Measurements from ENCODE around the gene IFFO2. TPM values are rescaled to one million over a fixed set of nuclear protein-coding genes. Genes with fewer than 3 reads are reported as not detected.

The IFFO2 gene
- total and polyA plus RNA-seq, 2 of the 13 experiments (the other 11 are each of a cell fraction or from before 2014, with no cell fraction given): 7.3 to 16.7 TPM

DNA sequence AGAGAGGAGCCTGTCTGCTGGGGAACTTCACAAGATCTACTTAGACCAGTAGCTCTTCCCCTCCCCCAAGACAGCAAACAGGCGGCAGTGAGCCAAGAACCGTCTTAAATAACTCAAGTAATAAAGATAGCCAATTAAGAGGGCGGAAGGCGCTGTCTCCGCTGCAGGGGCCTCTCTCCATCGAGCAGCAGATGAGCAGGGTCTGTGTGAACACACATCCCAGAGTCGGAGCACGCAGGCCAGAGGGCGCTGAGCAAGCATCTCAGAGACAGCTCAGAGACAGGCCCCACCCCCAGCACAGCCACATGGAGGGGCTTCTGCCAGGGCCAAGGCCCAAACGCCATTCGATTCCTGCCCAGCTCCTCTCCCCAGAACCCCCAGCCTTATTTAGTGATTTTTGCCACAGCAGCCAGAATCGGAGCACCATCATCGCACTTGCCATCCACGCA is 11.1 kb downstream of the IFFO2 start (continued):
- TF ChIP-seq, protein P1, sequence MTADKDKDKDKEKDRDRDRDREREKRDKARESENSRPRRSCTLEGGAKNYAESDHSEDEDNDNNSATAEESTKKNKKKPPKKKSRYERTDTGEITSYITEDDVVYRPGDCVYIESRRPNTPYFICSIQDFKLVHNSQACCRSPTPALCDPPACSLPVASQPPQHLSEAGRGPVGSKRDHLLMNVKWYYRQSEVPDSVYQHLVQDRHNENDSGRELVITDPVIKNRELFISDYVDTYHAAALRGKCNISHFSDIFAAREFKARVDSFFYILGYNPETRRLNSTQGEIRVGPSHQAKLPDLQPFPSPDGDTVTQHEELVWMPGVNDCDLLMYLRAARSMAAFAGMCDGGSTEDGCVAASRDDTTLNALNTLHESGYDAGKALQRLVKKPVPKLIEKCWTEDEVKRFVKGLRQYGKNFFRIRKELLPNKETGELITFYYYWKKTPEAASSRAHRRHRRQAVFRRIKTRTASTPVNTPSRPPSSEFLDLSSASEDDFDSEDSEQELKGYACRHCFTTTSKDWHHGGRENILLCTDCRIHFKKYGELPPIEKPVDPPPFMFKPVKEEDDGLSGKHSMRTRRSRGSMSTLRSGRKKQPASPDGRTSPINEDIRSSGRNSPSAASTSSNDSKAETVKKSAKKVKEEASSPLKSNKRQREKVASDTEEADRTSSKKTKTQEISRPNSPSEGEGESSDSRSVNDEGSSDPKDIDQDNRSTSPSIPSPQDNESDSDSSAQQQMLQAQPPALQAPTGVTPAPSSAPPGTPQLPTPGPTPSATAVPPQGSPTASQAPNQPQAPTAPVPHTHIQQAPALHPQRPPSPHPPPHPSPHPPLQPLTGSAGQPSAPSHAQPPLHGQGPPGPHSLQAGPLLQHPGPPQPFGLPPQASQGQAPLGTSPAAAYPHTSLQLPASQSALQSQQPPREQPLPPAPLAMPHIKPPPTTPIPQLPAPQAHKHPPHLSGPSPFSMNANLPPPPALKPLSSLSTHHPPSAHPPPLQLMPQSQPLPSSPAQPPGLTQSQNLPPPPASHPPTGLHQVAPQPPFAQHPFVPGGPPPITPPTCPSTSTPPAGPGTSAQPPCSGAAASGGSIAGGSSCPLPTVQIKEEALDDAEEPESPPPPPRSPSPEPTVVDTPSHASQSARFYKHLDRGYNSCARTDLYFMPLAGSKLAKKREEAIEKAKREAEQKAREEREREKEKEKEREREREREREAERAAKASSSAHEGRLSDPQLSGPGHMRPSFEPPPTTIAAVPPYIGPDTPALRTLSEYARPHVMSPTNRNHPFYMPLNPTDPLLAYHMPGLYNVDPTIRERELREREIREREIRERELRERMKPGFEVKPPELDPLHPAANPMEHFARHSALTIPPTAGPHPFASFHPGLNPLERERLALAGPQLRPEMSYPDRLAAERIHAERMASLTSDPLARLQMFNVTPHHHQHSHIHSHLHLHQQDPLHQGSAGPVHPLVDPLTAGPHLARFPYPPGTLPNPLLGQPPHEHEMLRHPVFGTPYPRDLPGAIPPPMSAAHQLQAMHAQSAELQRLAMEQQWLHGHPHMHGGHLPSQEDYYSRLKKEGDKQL (CRISPR knock-in tag; IDR thresholded peaks at IDR 0.05; ENCODE audit: low read depth): no peak

DNA sequence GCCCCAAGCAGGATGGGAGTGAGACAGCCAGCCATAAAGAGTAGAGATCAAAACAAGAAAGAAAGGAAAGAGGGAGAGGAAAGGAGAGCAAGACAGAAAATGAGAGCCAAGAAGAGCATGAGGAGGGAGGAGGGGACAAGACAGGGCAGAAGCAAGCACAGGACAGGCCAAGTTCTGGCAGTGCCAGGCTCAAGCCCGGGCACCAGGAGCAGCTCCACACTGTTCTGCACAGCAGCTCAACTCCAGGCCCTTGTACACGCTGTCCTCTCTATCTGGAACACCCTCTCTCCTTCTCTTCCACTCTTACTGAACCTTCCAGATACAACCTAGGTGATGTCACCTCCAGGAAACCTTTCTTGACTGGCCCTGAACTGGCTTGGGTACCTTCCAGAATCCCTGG is 11.7 kb downstream of the IFFO2 start:
- intact Hi-C loops (cut with micrococcal nuclease; ENCODE audit: unreplicated experiment) (no loop called here), in situ Hi-C loops (cut with HindIII; ENCODE audit: extremely low pct_ligation_motif_present, low pct_unique_long_range_greater_than_20kb) (loop anchor here (5.0 kb wide), 1 partner anchor 38 kb away; no protein-coding TSS in a partner anchor)
- Histone ChIP-seq H3K9ac (ENCODE audit: insufficient read depth, low read depth, low read length) (no peak overlapping the region), H4K20me1 (ENCODE audit: insufficient read depth, low read length) (no peaks in the 10 kb centered on the region; the same call in 1 of the 2 replicates), H3K79me2 (ENCODE audit: insufficient read depth, low read length) (peaks cover 78% of the 10 kb centered on the region), H3K27ac (ENCODE audit: extremely low read length, insufficient read depth, low read length) (no peak overlapping the region), H3K4me2 (ENCODE audit: low read depth, low read length) (no peak overlapping the region), H3K27me3 (ENCODE audit: control insufficient read depth in 1 of 2, insufficient read depth in 2 of 2, low read length in 2 of 2) (no peaks in the 10 kb centered on the region), H3K4me3 (replicated peaks in 1 of 3; ENCODE audit: insufficient read depth in 1 of 3, low read depth in 2 of 3, low read length in 3 of 3) (no peak overlapping the region), H3K36me3 (replicated peaks in 1 of 2; ENCODE audit: control insufficient read depth in 1 of 2, insufficient read depth in 2 of 2, low read length in 2 of 2) (peaks cover 0 to 4% of the 10 kb centered on the region in 2 experiments; a peak in 1 of 5 replicates), H3K4me1 (ENCODE audit: insufficient read depth, low read length) (peaks cover 79% of the 10 kb centered on the region), H3K9me3 (ENCODE audit: low read length) (no peaks in the 10 kb centered on the region), H2AFZ (ENCODE audit: low read length) (no peak overlapping the region)
- WGBS (ENCODE audit: low lambda C conversion rate): 97% methylated on average over 2 of the region's 2 CpGs
- no peak for FAIRE-seq
- POLR2A ChIA-PET: no interaction called here
- no TSS peak for BruUV-seq (replicated peaks)
- no peak for DNase-seq (ENCODE audit: low spot score)
- TF ChIP-seq HHEX (CRISPR knock-in tag; IDR thresholded peaks at IDR 0.05) (no peak), HMG20A (CRISPR knock-in tag; IDR thresholded peaks at IDR 0.05; ENCODE audit: borderline replicate concordance) (no peak), KAT8 (CRISPR knock-in tag; IDR thresholded peaks at IDR 0.05) (no peak), CCDC6 (CRISPR knock-in tag; IDR thresholded peaks at IDR 0.05) (no peak), KMT2A (CRISPR knock-in tag; IDR thresholded peaks at IDR 0.05) (no peak), CBX5 (CRISPR knock-in tag; IDR thresholded peaks at IDR 0.05; ENCODE audit: borderline replicate concordance) (no peak), BRD4 (CRISPR knock-in tag; IDR thresholded peaks at IDR 0.05) (no peak), AGO1 (IDR thresholded peaks at IDR 0.05; ENCODE audit: low read depth, low read length, poor library complexity, severe bottlenecking) (no peak), ZNF205 (CRISPR knock-in tag; IDR thresholded peaks at IDR 0.05) (no peak), TCF12 (IDR thresholded peaks at IDR 0.05) (no peak), TCF12 (CRISPR knock-in tag; IDR thresholded peaks at IDR 0.05) (no peak)
- TF ChIP-seq, protein P2, sequence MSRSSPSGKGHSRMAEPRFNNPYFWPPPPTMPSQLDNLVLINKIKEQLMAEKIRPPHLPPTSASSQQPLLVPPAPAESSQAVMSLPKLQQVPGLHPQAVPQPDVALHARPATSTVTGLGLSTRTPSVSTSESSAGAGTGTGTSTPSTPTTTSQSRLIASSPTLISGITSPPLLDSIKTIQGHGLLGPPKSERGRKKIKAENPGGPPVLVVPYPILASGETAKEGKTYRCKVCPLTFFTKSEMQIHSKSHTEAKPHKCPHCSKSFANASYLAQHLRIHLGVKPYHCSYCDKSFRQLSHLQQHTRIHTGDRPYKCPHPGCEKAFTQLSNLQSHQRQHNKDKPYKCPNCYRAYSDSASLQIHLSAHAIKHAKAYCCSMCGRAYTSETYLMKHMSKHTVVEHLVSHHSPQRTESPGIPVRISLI (CRISPR knock-in tag; IDR thresholded peaks at IDR 0.05; ENCODE audit: borderline replicate concordance): no peak
- ATAC-seq: no peak
- CTCF ChIA-PET (ENCODE audit: low intra/inter-chr PET ratio, low total read pairs): no interaction called here
